Ascending aorta (tissue), 2 donors: ENCODE data around the gene INPP5A. TPM values are rescaled to one million over a fixed set of nuclear protein-coding genes. Genes with fewer than 3 reads are reported as not detected.

ENCODE experiments used
- DNase-seq, 2 donors: peaks; one replicate each; pipeline ENCODE4 v3.0.0-alpha.2; 2019; ENCODE audit warnings: low spot score in 2 of 2
- H3K27ac ChIP-seq, 2 donors: fragments of 200-600 bp; sonication (generic); one replicate each; pipeline ENCODE4 v1.5.1; 2016 to 2017; ENCODE audit warnings: mild to moderate bottlenecking in 1 of 2
- H3K27me3 ChIP-seq: fragments of 200-600 bp; sonication (generic); one replicate; pipeline ENCODE4 v1.5.1; 2017
- H3K36me3 ChIP-seq, 2 donors: fragments of 200-600 bp; sonication (generic); one replicate each; pipeline ENCODE4 v1.5.1; 2016
- H3K4me1 ChIP-seq, 2 donors: fragments of 200-600 bp; sonication (generic); one replicate each; pipeline ENCODE4 v1.5.1; 2016 to 2017; ENCODE audit warnings: mild to moderate bottlenecking in 1 of 2
- H3K4me3 ChIP-seq, 2 donors: fragments of 200-600 bp; sonication (generic); one replicate each; pipeline ENCODE4 v1.5.1; 2016 to 2017; ENCODE audit warnings: mild to moderate bottlenecking in 1 of 2
- H3K9me3 ChIP-seq, 2 donors: fragments of 200-600 bp; sonication (generic); one replicate each; pipeline ENCODE4 v1.5.1; 2016
- CTCF ChIP-seq, 3 experiments: fragments of 200-600 bp in 2 of 3; fragments of 450-650 bp in 1 of 3; sonication (generic) in 2 of 3; IDR thresholded peaks; one replicate each; pipeline ENCODE4 v1.5.1; 2016 to 2019; ENCODE audit warnings: antibody characterized with exemption in 3 of 3, mild to moderate bottlenecking in 1 of 3, moderate library complexity in 1 of 3
- intact Hi-C: fragments of 100-400 bp; cut with DNase I; formaldehyde crosslinking; loops from one replicate; pipeline ENCODE4 v1.15.1; 2023
- total RNA-seq: library from RNA; depleted of rRNA; stranded (reverse); fragments of >200 nt; gene quantifications from one replicate; pipeline ENCODE4 v1.1.0, GENCODE V29; 2016

INPP5A gene
- total RNA-seq, 1 donor from 2014 or later, result 81.2 TPM

GRCh38 chr10:132519382-132520176 lies 18.0 kb upstream of the INPP5A start:
- H3K9me3 ChIP-seq, result no peaks in the 10 kb centered on the region
- no peaks in the 10 kb centered on the region for H3K27me3 ChIP-seq
- peak in 1 of 2 donors; percentile 67 for DNase-seq
- H3K4me3 ChIP-seq, result no peak overlapping the region
- peaks cover 24 to 58% of the 10 kb centered on the region in 2 donors for H3K4me1 ChIP-seq
- peak overlapping the region; percentile 97 for H3K27ac ChIP-seq
- intact Hi-C loops, result loop anchor here (5.0 kb wide), 1 partner anchor 73 kb away; no protein-coding TSS in a partner anchor
- H3K36me3 ChIP-seq, result no peaks in the 10 kb centered on the region
- no peak for TF ChIP-seq CTCF (IDR thresholded peaks at IDR 0.05)

GRCh38 chr10:132520177-132520811 lies 17.3 kb upstream of the INPP5A start:
- Histone ChIP-seq H3K36me3 (no peaks in the 10 kb centered on the region), H3K9me3 (no peaks in the 10 kb centered on the region), H3K4me3 (no peak overlapping the region), H3K4me1 (peaks cover 24 to 58% of the 10 kb centered on the region in 2 donors), H3K27ac (peak overlapping the region; percentile 97), H3K27me3 (no peaks in the 10 kb centered on the region)
- intact Hi-C loops, result no loop called here
- peak in 1 of 2 donors; percentile 88 for DNase-seq
- TF ChIP-seq CTCF (IDR thresholded peaks at IDR 0.05), result no peak

- DNase-seq, result peak in 1 of 2 donors; percentile 63
- no peaks in the 10 kb centered on the region for H3K9me3 ChIP-seq
- no peaks in the 10 kb centered on the region for H3K36me3 ChIP-seq
- TF ChIP-seq CTCF (IDR thresholded peaks at IDR 0.05), result no peak
- H3K27ac ChIP-seq, result peak overlapping the region; percentile 97
- H3K27me3 ChIP-seq, result no peaks in the 10 kb centered on the region
- intact Hi-C loops, result no loop called here
- H3K4me1 ChIP-seq, result peaks cover 24 to 52% of the 10 kb centered on the region in 2 donors
- no peak overlapping the region for H3K4me3 ChIP-seq
Measured at GRCh38 chr10:132521041-132521465, 16.5 kb upstream of the INPP5A start.

GRCh38 chr10:132521466-132522102 lies 16.0 kb upstream of the INPP5A start:
- no peak for TF ChIP-seq CTCF (IDR thresholded peaks at IDR 0.05)

GRCh38 chr10:132522521-132523411 lies 14.8 kb upstream of the INPP5A start:
- intact Hi-C loops, result no loop called here

More at GRCh38 chr10:132521466-132522102, 16.0 kb upstream of the INPP5A start:
- H3K4me3 ChIP-seq, result no peak overlapping the region
- peak overlapping the region; percentile 97 for H3K27ac ChIP-seq
- intact Hi-C loops, result no loop called here
- peak in 1 of 2 donors; percentile 62 for DNase-seq
- no peaks in the 10 kb centered on the region for H3K9me3 ChIP-seq
- no peaks in the 10 kb centered on the region for H3K36me3 ChIP-seq
- peaks cover 24 to 47% of the 10 kb centered on the region in 2 donors for H3K4me1 ChIP-seq
- no peaks in the 10 kb centered on the region for H3K27me3 ChIP-seq

More at GRCh38 chr10:132522521-132523411, 14.8 kb upstream of the INPP5A start:
- Histone ChIP-seq H3K27ac (no peak overlapping the region), H3K9me3 (no peaks in the 10 kb centered on the region), H3K27me3 (no peaks in the 10 kb centered on the region), H3K36me3 (no peaks in the 10 kb centered on the region), H3K4me3 (no peak overlapping the region), H3K4me1 (peaks cover 18 to 38% of the 10 kb centered on the region in 2 donors)
- DNase-seq, result peak in 1 of 2 donors; percentile 56
- no peak for TF ChIP-seq CTCF (IDR thresholded peaks at IDR 0.05)
